Ovary (tissue), 9 donors: Measurements from ENCODE around the gene MDH1. TPM values are rescaled to one million over a fixed set of nuclear protein-coding genes. Genes with fewer than 3 reads are reported as not detected.

Experiments
- DNase-seq, 5 donors: peaks; one replicate each; pipeline ENCODE4 v3.0.0-alpha.2; 2019 to 2020
- H3K27ac ChIP-seq, 2 donors: fragments of 200-600 bp; one replicate each; pipeline versions ENCODE4 v1.5.1 to v1.8.0; 2019 to 2022
- H3K27me3 ChIP-seq: fragments of 200-600 bp; one replicate; pipeline ENCODE4 v1.8.0; 2022
- H3K36me3 ChIP-seq: fragments of 200-600 bp; sonication (generic); one replicate; pipeline ENCODE4 v1.5.1; 2019
- H3K4me1 ChIP-seq: one replicate; pipeline ENCODE4 v1.8.1; 2013; ENCODE audit warnings: mild to moderate bottlenecking, moderate library complexity; ENCODE audit not compliant: insufficient read depth
- H3K4me3 ChIP-seq: fragments of 200-600 bp; sonication (generic); one replicate; pipeline ENCODE4 v1.5.1; 2017
- H3K9me3 ChIP-seq, 2 donors: fragments of 200-600 bp in 1 of 2; sonication (generic) in 1 of 2; one replicate each; pipeline versions ENCODE4 v1.5.1 to v1.8.1; 2013 to 2019; ENCODE audit warnings: mild to moderate bottlenecking in 1 of 2, moderate library complexity in 1 of 2
- EP300 ChIP-seq: sonication (generic); formaldehyde crosslinking; IDR thresholded peaks from one replicate; pipeline ENCODE4 v1.6.1; 2017; ENCODE audit warnings: antibody characterized with exemption
- POLR2A ChIP-seq: fragments of 450-650 bp; IDR thresholded peaks from one replicate; pipeline ENCODE4 v1.6.1; 2017; ENCODE audit warnings: antibody characterized with exemption, mild to moderate bottlenecking, moderate library complexity
- WGBS, 3 donors: extraction: QIAGEN DNeasy Blood & Tissue Kit in 1 of 3; methylation state at CpG; one replicate each; pipeline versions ENCODE4 v1.1.5 to v1.1.7; 2013 to 2017; 5-methylcytosine and 5-hydroxymethylcytosine counted together
- intact Hi-C, 4 donors: fragments of 100-400 bp; cut with DNase I; formaldehyde crosslinking; loops; one replicate each; pipeline versions ENCODE4 v1.11.0 to v1.15.1; 2022 to 2023
- polyA plus RNA-seq, 2 donors: library from polyadenylated mRNA; stranded (reverse); fragments of 200-250 nt in 1 of 2; fragments of 350-450 nt in 1 of 2; fragmentation: Illumina TruSeq in 1 of 2; extraction: RNeasy Lipid Tissue Mini Kit (QIAGEN cat#74804) in 1 of 2; gene quantifications; one replicate each; pipeline ENCODE4 v1.2.3, GENCODE V29; 2013 to 2014
- total RNA-seq, 7 donors: library from RNA; depleted of rRNA in 2 of 7; stranded (reverse); fragments of >200 nt in 2 of 7; fragmentation: NEBNext Ultra II Directional in 3 of 7; extraction: Animal tissue kit (Norgen Biotek cat#: 25700) in 3 of 7; gene quantifications; one replicate each; pipeline versions ENCODE4 v1.1.0 to v1.2.4, GENCODE V29; 2016 to 2023
- TF ChIP-seq, protein P1 (sequence below), 3 donors: fragments of 450-650 bp in 2 of 3; fragments of 200-600 bp in 1 of 3; IDR thresholded peaks; one replicate each; pipeline versions ENCODE4 v1.5.1 to v1.8.0; 2016 to 2022; ENCODE audit warnings: antibody characterized with exemption in 3 of 3, mild to moderate bottlenecking in 1 of 3
- donor health status: DM: no; HTN: no; CAD: no; lungs with moderate emphysema.
- donor health status: DM: no; HTN: no; CAD: no.
- donor health status: Bipolar disorder and iron deficiency.
- donor health status: DM: yes; HTN: yes; CAD: no.
- donor health status: DM: no; HTN: no; CAD: no.
- donor health status: DM: yes; HTN: yes; CAD: no.

Gene MDH1
- total and polyA plus RNA-seq, 9 donors: 72.3 to 126 (median 87.1) TPM

DNA sequence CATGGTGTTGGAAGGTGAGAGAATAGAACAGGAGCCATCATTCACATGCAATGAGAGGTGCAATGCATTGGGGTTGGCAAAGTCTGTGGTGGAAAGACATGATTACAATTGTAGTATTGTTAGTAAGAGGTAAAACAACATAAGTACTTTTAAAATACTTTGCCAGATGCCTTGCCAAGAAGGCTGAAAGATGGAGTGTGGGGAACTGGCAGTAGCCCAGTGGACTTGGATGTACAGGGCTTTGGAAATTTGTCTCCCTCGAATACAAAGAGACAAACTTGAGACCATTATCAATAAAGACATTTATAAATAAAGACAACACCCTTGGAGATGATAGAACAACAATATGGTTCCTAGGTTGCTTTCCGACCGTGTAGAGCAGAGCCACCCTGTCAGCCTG lies 62.0 kb downstream of the MDH1 start:
- no peak overlapping the region for H3K4me3 ChIP-seq
- H3K27me3 ChIP-seq: no peaks in the 10 kb centered on the region
- no peak for DNase-seq
- intact Hi-C loops: no loop called here
- H3K4me1 ChIP-seq: no peaks in the 10 kb centered on the region
- TF ChIP-seq EP300 (no peak), POLR2A (no peak)
- TF ChIP-seq, protein P1, sequence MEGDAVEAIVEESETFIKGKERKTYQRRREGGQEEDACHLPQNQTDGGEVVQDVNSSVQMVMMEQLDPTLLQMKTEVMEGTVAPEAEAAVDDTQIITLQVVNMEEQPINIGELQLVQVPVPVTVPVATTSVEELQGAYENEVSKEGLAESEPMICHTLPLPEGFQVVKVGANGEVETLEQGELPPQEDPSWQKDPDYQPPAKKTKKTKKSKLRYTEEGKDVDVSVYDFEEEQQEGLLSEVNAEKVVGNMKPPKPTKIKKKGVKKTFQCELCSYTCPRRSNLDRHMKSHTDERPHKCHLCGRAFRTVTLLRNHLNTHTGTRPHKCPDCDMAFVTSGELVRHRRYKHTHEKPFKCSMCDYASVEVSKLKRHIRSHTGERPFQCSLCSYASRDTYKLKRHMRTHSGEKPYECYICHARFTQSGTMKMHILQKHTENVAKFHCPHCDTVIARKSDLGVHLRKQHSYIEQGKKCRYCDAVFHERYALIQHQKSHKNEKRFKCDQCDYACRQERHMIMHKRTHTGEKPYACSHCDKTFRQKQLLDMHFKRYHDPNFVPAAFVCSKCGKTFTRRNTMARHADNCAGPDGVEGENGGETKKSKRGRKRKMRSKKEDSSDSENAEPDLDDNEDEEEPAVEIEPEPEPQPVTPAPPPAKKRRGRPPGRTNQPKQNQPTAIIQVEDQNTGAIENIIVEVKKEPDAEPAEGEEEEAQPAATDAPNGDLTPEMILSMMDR (IDR thresholded peaks at IDR 0.05): no peak
- no peaks in the 10 kb centered on the region for H3K9me3 ChIP-seq
- H3K36me3 ChIP-seq: no peaks in the 10 kb centered on the region
- H3K27ac ChIP-seq: no peak overlapping the region
- WGBS, 3 donors: 63 to 68% (median 64%) methylated on average over 3 of the region's 3 CpGs

DNA sequence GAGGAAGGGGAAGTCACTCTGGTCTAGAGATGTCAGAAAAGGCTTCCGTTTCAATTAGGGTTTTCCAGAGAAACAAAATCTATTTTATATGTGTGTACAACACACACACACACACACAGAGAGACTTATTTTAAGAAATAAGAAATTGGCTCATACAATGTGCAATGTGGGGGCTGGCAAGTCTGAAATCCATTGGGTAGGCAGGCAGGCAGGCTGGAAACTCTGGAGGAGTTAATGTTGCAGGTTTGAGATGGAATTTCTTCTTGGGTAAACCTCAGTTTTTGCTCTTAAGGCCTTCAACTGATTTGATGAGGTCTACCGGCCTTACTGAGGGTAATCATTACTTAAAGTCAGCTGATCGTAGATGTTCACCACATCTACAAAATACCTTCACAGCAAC lies 62.6 kb downstream of the MDH1 start:
- 62 to 72% (median 67%) methylated on average over 3 of the region's 3 CpGs for WGBS, 3 donors
- Histone ChIP-seq H3K27me3 (no peaks in the 10 kb centered on the region), H3K4me1 (no peaks in the 10 kb centered on the region), H3K9me3 (no peaks in the 10 kb centered on the region), H3K36me3 (no peaks in the 10 kb centered on the region), H3K4me3 (no peak overlapping the region), H3K27ac (no peak overlapping the region)
- intact Hi-C loops: no loop called here
- no peak for DNase-seq
- TF ChIP-seq EP300 (no peak), POLR2A (no peak)
- TF ChIP-seq, protein P1 (IDR thresholded peaks at IDR 0.05): no peak

DNA sequence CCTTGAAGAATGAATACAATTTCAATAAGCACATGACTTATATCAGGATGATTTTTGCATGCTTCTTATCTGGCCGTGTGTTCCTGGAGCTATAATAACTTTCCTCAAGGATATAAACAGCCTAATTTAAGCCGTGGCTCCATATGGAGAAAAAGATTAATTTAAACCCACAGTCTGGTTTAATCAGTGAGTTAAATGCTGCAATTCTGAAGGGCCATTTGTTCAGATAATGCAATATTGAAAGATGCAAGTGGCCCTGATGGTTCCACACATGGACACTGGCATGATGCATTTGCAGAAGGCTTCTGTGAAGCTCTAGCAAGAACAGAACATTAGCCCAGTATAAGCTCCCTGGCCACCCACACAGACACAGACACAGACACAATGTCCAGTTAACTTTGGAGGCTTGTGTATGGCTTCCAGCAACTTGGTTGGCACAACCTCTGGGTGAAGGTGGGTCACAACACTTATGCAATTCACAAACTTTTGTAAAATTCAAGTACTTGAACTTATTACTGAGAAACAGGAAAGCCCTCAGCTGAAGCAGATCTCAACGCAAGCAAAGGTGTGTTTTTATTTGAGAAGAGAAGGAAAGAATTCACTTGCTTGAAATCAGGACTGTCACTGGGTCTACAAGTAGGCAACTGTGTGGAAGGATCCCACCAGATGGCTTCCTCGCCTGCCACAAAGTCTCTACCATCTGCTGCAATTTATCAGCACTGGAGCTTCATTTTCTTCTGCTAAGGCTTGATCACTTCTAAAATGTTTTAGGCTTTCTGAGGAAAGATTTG lies 63.3 kb downstream of the MDH1 start:
- no peaks in the 10 kb centered on the region for H3K27me3 ChIP-seq
- H3K4me1 ChIP-seq: no peaks in the 10 kb centered on the region
- no peak overlapping the region for H3K4me3 ChIP-seq
- no peaks in the 10 kb centered on the region for H3K36me3 ChIP-seq
- 50 to 56% (median 54%) methylated on average over 4 of the region's 4 CpGs for WGBS, 3 donors
- intact Hi-C loops: no loop called here
- H3K9me3 ChIP-seq: no peaks in the 10 kb centered on the region
- no peak for DNase-seq
- H3K27ac ChIP-seq: no peak overlapping the region
- no peak for TF ChIP-seq EP300
- no peak for TF ChIP-seq POLR2A
- TF ChIP-seq, protein P1 (IDR thresholded peaks at IDR 0.05): no peak

DNA sequence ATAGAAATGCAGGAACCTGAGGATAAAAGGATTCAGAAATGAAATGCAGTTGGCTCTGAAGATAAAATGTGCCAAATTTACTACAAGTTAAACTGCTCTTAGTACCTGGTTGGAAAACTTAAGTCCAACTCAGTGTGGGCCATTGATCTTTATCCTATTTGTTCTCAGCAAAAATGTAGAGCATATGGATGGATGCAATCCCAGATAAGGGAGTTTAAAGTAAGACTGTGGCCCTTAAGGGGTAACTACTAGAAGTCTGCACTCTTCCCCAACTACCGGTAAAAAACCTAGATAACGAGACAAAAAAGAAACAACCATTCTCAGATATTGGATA lies 63.9 kb downstream of the MDH1 start:
- TF ChIP-seq, protein P1 (IDR thresholded peaks at IDR 0.05): no peak
- TF ChIP-seq EP300 (no peak), POLR2A (no peak)
- intact Hi-C loops: no loop called here
- Histone ChIP-seq H3K27me3 (no peaks in the 10 kb centered on the region), H3K27ac (no peak overlapping the region), H3K4me3 (no peak overlapping the region), H3K36me3 (no peaks in the 10 kb centered on the region), H3K4me1 (no peaks in the 10 kb centered on the region), H3K9me3 (no peaks in the 10 kb centered on the region)
- no peak for DNase-seq
- 61 to 72% (median 66%) methylated on average over 2 of the region's 2 CpGs for WGBS, 3 donors
